Heart left ventricle (tissue), 16 donors: Measurements from ENCODE around the gene KIF26B. TPM values are rescaled to one million over a fixed set of nuclear protein-coding genes. Genes with fewer than 3 reads are reported as not detected.

Experiments used
- ATAC-seq, 4 donors: fragments of 200-7000 bp; cut with Tn5 transposase; one replicate each; pipeline ENCODE4 v1.9.1; 2020 to 2022; ENCODE audit warnings: moderate library complexity in 4 of 4, mild to moderate bottlenecking in 3 of 4, moderate number of reproducible peaks in 1 of 4
- DNase-seq, 5 donors: peaks; one replicate each; pipeline ENCODE4 v3.0.0-alpha.2; 2020
- H3K27ac ChIP-seq, 12 donors: fragments of 200-600 bp; sonication (generic) in 4 of 12; one replicate each; pipeline versions ENCODE4 v1.5.0 to v1.8.0; 2016 to 2022; ENCODE audit warnings: mild to moderate bottlenecking in 2 of 12
- H3K27me3 ChIP-seq, 9 donors: fragments of 200-600 bp; sonication (generic) in 2 of 9; one replicate each; pipeline versions ENCODE4 v1.5.1 to v1.8.0; 2016 to 2022; ENCODE audit warnings: mild to moderate bottlenecking in 3 of 9
- H3K36me3 ChIP-seq, 9 donors: fragments of 200-600 bp; sonication (generic) in 2 of 9; one replicate each; pipeline versions ENCODE4 v1.5.0 to v1.8.0; 2018 to 2022; ENCODE audit warnings: mild to moderate bottlenecking in 2 of 9
- H3K4me1 ChIP-seq, 12 donors: fragments of 200-600 bp; sonication (generic) in 4 of 12; one replicate each; pipeline versions ENCODE4 v1.5.0 to v1.8.0; 2016 to 2022; ENCODE audit warnings: mild to moderate bottlenecking in 3 of 12
- H3K4me3 ChIP-seq, 12 donors: fragments of 200-600 bp; sonication (generic) in 4 of 12; one replicate each; pipeline versions ENCODE4 v1.5.0 to v1.8.0; 2017 to 2022; ENCODE audit warnings: mild to moderate bottlenecking in 9 of 12, moderate library complexity in 4 of 12
- H3K9me3 ChIP-seq, 12 donors: fragments of 200-600 bp; sonication (generic) in 4 of 12; one replicate each; pipeline versions ENCODE4 v1.5.0 to v1.8.0; 2016 to 2022; ENCODE audit warnings: mild to moderate bottlenecking in 1 of 12
- CTCF ChIP-seq, 12 donors: fragments of 200-600 bp; sonication (generic) in 4 of 12; IDR thresholded peaks; one replicate each; pipeline versions ENCODE4 v1.5.0 to v1.8.0; 2018 to 2022; ENCODE audit warnings: antibody characterized with exemption in 12 of 12, mild to moderate bottlenecking in 5 of 12
- POLR2A ChIP-seq, 2 donors: fragments of 450-650 bp; IDR thresholded peaks; one replicate each; pipeline ENCODE4 v1.6.1; 2017; ENCODE audit warnings: antibody characterized with exemption in 2 of 2, mild to moderate bottlenecking in 2 of 2, moderate library complexity in 2 of 2
- WGBS, 4 donors: extraction: QIAGEN DNeasy Blood & Tissue Kit in 2 of 4; methylation state at CpG; one replicate each; pipeline versions ENCODE4 v1.1.5 to v1.1.7; 2013 to 2018; 5-methylcytosine and 5-hydroxymethylcytosine counted together
- intact Hi-C, 10 donors: fragments of 100-400 bp; cut with DNase I; formaldehyde crosslinking; loops; one replicate each; pipeline versions ENCODE4 v1.11.1 to v1.14.2; 2022
- polyA plus RNA-seq, 2 donors: library from polyadenylated mRNA; stranded (reverse); fragments of 200-250 nt; gene quantifications; one replicate each; pipeline ENCODE4 v1.2.3, GENCODE V29; 2013
- total RNA-seq, 9 donors: library from RNA; depleted of rRNA in 2 of 9; stranded (reverse); fragments of >200 nt in 2 of 9; fragmentation: NEBNext Ultra II Directional in 3 of 9; extraction: Animal tissue kit (Norgen Biotek cat#: 25700) in 3 of 9; gene quantifications; one replicate each; pipeline versions ENCODE4 v1.1.0 to v1.2.4, GENCODE V29; 2016 to 2023
- donor health status: ischemic (EF 13 %, LVEDD 7.1; RV severe dilation, severe dysfunction).
- donor health status: healthy with polysubstance abuse.
- donor health status: DM: no; HTN: yes; CAD: no.
- donor health status: DM: no; HTN: no; CAD: no.
- donor health status: ischemic (EF 25% LVEDD 6.9; RV normal size, moderate dysfunction).
- donor health status: ischemic (EF 25% LVEDD 5.7; RV mildly dilated, moderate dysfunction).
- donor health status: healthy.
- donor health status: DM: yes; HTN: yes; CAD: no.
- donor health status: ischemic (EF 35%, LVEDD 5.7; RV mildly dilated, moderate dysfunction).
- donor health status: nonischemic (EF 11% LVEDD 7.7; RV severe dilation, severe dysfunction).
- donor health status: DM: yes; HTN: yes; CAD: no.
- donor health status: PGD.
- donor health status: ischemic (EF 29% LVEDD 5.4; RV normal size, mild dysfunction).
- donor health status: nonischemic (EF 23%, LVEDD 6.1; RV moderate dilation, normal function).

Gene KIF26B
- total and polyA plus RNA-seq, 11 donors, result 1.2 to 7.0 (median 2.3) TPM

- H3K27ac ChIP-seq, result no peak overlapping the region
- H3K9me3 ChIP-seq, result no peaks in the 10 kb centered on the region
- ATAC-seq (no peak), DNase-seq (no peak)
- H3K4me1 ChIP-seq, result peaks cover 0 to 5% (median 0%) of the 10 kb centered on the region in 12 donors
- peaks cover 0 to 11% (median 4%) of the 10 kb centered on the region in 9 donors for H3K36me3 ChIP-seq
- intact Hi-C loops, result no loop called here
- no peak for TF ChIP-seq POLR2A (IDR thresholded peaks at IDR 0.05)
- 97 to 100% (median 98%) methylated on average over 2 of the region's 2 CpGs for WGBS, 4 donors
- no peaks in the 10 kb centered on the region for H3K27me3 ChIP-seq
- no peak overlapping the region for H3K4me3 ChIP-seq
Measured at GRCh38 chr1:245118806-245119205, 36.0 kb upstream of the KIF26B start.

GRCh38 chr1:245121523-245121922, 33.3 kb upstream of the KIF26B start:
- H3K36me3 ChIP-seq, result peaks cover 0 to 18% (median 5%) of the 10 kb centered on the region in 9 donors
- ATAC-seq, result no peak
- no peaks in the 10 kb centered on the region for H3K9me3 ChIP-seq
- no peak overlapping the region for H3K4me3 ChIP-seq
- 87 to 94% (median 91%) methylated on average over 7 of the region's 7 CpGs for WGBS, 4 donors
- TF ChIP-seq POLR2A (IDR thresholded peaks at IDR 0.05) (no peak), CTCF (IDR thresholded peaks at IDR 0.05) (no peak)
- intact Hi-C loops, result no loop called here
- peaks cover 0 to 5% (median 0%) of the 10 kb centered on the region in 12 donors for H3K4me1 ChIP-seq
- DNase-seq, result no peak
- H3K27ac ChIP-seq, result no peak overlapping the region
- no peaks in the 10 kb centered on the region for H3K27me3 ChIP-seq

- intact Hi-C loops, result no loop called here
- no peak overlapping the region for H3K27ac ChIP-seq
Measured at GRCh38 chr1:245124241-245124640, 30.5 kb upstream of the KIF26B start.

GRCh38 chr1:245124644-245125043, 30.1 kb upstream of the KIF26B start:
- intact Hi-C loops, result no loop called here
- TF ChIP-seq POLR2A (IDR thresholded peaks at IDR 0.05), result no peak
- TF ChIP-seq CTCF (IDR thresholded peaks at IDR 0.05), result no peak

More at GRCh38 chr1:245124241-245124640, 30.5 kb upstream of the KIF26B start:
- H3K36me3 ChIP-seq, result peaks cover 0 to 18% (median 5%) of the 10 kb centered on the region in 9 donors
- WGBS, 4 donors, result 93 to 98% (median 96%) methylated on average over 6 of the region's 6 CpGs
- H3K4me3 ChIP-seq, result no peak overlapping the region
- peaks cover 0 to 4% (median 0%) of the 10 kb centered on the region in 9 donors for H3K27me3 ChIP-seq
- peaks cover 0 to 5% (median 0%) of the 10 kb centered on the region in 12 donors for H3K4me1 ChIP-seq
- no peak for ATAC-seq
- no peaks in the 10 kb centered on the region for H3K9me3 ChIP-seq
- no peak for DNase-seq
- TF ChIP-seq POLR2A (IDR thresholded peaks at IDR 0.05) (no peak), CTCF (IDR thresholded peaks at IDR 0.05) (no peak)

GRCh38 chr1:245126530-245126929, 28.3 kb upstream of the KIF26B start:
- no peak for DNase-seq
- peaks cover 0 to 4% (median 0%) of the 10 kb centered on the region in 12 donors for H3K4me1 ChIP-seq
- no peak overlapping the region for H3K27ac ChIP-seq
- H3K27me3 ChIP-seq, result peaks cover 0 to 5% (median 0%) of the 10 kb centered on the region in 9 donors
- TF ChIP-seq CTCF (IDR thresholded peaks at IDR 0.05) (no peak), POLR2A (IDR thresholded peaks at IDR 0.05) (no peak)
- no peaks in the 10 kb centered on the region for H3K9me3 ChIP-seq
- 37 to 41% (median 41%) methylated on average over 5 of the region's 5 CpGs for WGBS, 4 donors
- H3K4me3 ChIP-seq, result no peak overlapping the region
- H3K36me3 ChIP-seq, result peaks cover 0 to 18% (median 5%) of the 10 kb centered on the region in 9 donors
- ATAC-seq, result peak in 1 of 4 donors; percentile 12
- intact Hi-C loops, result no loop called here

More at GRCh38 chr1:245124644-245125043, 30.1 kb upstream of the KIF26B start:
- Histone ChIP-seq H3K27me3 (peaks cover 0 to 5% (median 0%) of the 10 kb centered on the region in 9 donors), H3K4me3 (no peak overlapping the region), H3K9me3 (no peaks in the 10 kb centered on the region), H3K27ac (no peak overlapping the region), H3K4me1 (peaks cover 0 to 9% (median 0%) of the 10 kb centered on the region in 12 donors), H3K36me3 (peaks cover 0 to 18% (median 5%) of the 10 kb centered on the region in 9 donors)
- ATAC-seq (no peak), DNase-seq (no peak)
- 89 to 91% (median 89%) methylated on average over 11 of the region's 11 CpGs for WGBS, 4 donors
